Measurements from ENCODE around the gene INTS3.

DNA sequence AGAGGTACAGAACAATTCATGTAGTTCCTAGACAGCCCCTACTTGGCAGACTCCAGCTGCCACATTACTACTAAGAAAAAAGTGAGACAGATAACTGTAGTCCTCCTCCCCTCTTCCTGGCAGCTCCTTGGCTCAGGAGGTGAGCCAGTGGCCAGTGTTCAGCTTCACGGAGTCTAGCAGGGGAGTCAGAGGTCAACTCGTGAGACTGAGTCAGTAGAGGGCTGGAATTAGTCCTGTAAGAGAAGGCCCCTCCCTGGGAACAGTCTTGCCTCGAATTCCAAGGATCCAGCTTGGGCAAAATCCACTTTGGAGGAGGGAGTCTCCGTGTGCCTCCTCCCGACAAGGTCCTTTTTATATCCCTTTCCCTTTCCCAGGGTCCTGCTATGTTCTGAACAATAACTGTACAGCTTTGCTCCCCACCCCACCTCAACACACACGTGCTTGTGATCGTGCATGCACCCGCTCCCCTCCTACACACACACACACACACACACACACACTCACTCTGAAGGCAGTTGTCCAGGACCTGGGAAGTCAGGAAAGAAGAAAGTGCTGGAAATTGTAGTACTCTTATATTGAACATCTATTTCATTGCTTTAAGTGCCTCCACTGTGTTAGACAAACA lies 24.8 kb downstream of the INTS3 start:
- TF ChIP-seq RAD21 (IDR thresholded peaks at IDR 0.05; ENCODE audit: low read depth), result no peak
- no peak for TF ChIP-seq TEAD4 (IDR thresholded peaks at IDR 0.05)
- TF ChIP-seq NFIC (IDR thresholded peaks at IDR 0.05), result no peak
- no peak for TF ChIP-seq YY1 (IDR thresholded peaks at IDR 0.05; ENCODE audit: low read depth)
- TF ChIP-seq, protein P1, sequence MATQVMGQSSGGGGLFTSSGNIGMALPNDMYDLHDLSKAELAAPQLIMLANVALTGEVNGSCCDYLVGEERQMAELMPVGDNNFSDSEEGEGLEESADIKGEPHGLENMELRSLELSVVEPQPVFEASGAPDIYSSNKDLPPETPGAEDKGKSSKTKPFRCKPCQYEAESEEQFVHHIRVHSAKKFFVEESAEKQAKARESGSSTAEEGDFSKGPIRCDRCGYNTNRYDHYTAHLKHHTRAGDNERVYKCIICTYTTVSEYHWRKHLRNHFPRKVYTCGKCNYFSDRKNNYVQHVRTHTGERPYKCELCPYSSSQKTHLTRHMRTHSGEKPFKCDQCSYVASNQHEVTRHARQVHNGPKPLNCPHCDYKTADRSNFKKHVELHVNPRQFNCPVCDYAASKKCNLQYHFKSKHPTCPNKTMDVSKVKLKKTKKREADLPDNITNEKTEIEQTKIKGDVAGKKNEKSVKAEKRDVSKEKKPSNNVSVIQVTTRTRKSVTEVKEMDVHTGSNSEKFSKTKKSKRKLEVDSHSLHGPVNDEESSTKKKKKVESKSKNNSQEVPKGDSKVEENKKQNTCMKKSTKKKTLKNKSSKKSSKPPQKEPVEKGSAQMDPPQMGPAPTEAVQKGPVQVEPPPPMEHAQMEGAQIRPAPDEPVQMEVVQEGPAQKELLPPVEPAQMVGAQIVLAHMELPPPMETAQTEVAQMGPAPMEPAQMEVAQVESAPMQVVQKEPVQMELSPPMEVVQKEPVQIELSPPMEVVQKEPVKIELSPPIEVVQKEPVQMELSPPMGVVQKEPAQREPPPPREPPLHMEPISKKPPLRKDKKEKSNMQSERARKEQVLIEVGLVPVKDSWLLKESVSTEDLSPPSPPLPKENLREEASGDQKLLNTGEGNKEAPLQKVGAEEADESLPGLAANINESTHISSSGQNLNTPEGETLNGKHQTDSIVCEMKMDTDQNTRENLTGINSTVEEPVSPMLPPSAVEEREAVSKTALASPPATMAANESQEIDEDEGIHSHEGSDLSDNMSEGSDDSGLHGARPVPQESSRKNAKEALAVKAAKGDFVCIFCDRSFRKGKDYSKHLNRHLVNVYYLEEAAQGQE (IDR thresholded peaks at IDR 0.05; ENCODE audit: low read depth), result no peak
